Activated naive CD4-positive, alpha-beta T cell treated with anti-CD3 and anti-CD28 coated beads, Interleukin-2, amount 50 U/mL, for 16 hours (primary cell): Measurements from ENCODE around the gene FOXD2.

Experiments used
- DNase-seq: peaks from one replicate; pipeline ENCODE4 v3.0.0-alpha.2; 2020

The FOXD2 gene

GRCh38 chr1:47469390-47469759, 31.5 kb downstream of the FOXD2 start:
- DNase-seq: no peak

- no peak for DNase-seq
Measured at GRCh38 chr1:47469910-47470309, 32.1 kb downstream of the FOXD2 start.

GRCh38 chr1:47471163-47471562, 33.3 kb downstream of the FOXD2 start:
- DNase-seq: no peak

GRCh38 chr1:47474278-47475193, 36.7 kb downstream of the FOXD2 start:
- no peak for DNase-seq

GRCh38 chr1:47477595-47478080, 39.8 kb downstream of the FOXD2 start:
- no peak for DNase-seq

GRCh38 chr1:47478090-47478489, 40.2 kb downstream of the FOXD2 start:
- DNase-seq: no peak

GRCh38 chr1:47479664-47480063, 41.8 kb downstream of the FOXD2 start:
- DNase-seq: no peak

- DNase-seq: no peak
Measured at GRCh38 chr1:47481936-47482335, 44.1 kb downstream of the FOXD2 start.

- DNase-seq: no peak
Measured at GRCh38 chr1:47482786-47483185, 44.9 kb downstream of the FOXD2 start.

GRCh38 chr1:47483651-47484050, 45.8 kb downstream of the FOXD2 start:
- DNase-seq: no peak

- no peak for DNase-seq
Measured at GRCh38 chr1:47485817-47486216, 48.0 kb downstream of the FOXD2 start.

- DNase-seq: no peak
Measured at GRCh38 chr1:47487332-47487731, 49.5 kb downstream of the FOXD2 start.

GRCh38 chr1:47487850-47488450, 50.1 kb downstream of the FOXD2 start:
- DNase-seq: no peak
